ENCODE data around the gene HRH3.
A peak's percentile ranks its signal among the peaks of the same experiment; 100 is the strongest.

Gene HRH3

DNA sequence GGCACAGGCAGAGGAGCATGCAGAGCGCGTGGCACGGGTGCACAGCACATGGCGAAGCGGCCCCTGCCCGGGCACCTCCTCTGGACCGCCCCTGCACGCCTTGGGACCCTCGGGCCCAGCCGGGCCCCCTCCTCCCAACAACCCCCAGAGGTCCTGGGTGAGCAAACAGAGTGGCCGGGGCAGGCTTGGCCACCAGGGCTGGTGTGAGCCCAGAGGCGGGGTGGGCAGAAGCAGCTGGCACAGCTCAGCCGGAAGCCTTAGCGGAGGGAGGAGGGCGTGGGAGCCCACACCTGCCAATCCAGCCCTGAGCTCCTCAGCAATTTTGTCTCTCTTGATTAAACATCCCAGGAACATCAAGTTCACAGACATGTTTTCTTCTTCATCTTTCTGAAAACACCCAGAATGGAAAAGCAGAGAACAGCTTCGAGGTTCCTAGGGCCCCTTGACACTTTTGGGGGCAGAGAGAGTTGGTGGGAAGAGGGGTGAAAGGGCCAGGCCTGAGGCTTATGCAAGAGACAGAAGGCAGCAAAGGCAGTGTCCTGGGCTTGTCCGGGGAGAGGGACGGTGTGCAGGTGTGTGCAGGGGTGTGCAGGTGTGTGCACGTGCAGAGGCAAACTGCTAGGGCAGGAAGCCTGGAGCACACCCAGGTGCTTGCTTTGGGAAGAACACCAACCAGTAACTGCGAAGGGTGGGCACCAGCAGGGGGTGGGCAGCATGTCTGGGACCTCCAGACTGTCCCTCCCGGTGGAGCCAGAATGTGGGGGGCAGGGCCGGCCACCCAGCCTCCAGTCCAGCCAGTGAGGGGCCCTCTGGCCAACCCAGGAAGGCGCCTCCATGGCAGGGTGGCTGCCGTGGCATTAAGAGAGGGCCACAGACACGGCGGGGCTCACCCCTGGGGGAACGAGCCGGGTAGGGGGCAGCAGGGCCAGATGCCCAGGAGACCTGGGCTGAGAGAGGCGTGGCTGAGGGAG lies 4.8 kb downstream of the HRH3 start:
- DNase-seq (ENCODE audit: low read depth), result no peak

GRCh38 chr20:62214067-62214466 lies 6.0 kb downstream of the HRH3 start:
- no peak for DNase-seq (ENCODE audit: low read depth)

- no peak for DNase-seq (ENCODE audit: low read depth)
These were observed 7.8 kb downstream of the HRH3 start for GRCh38 chr20:62212299-62212698.

GRCh38 chr20:62211769-62212288 lies 8.2 kb downstream of the HRH3 start:
- DNase-seq (ENCODE audit: low read depth), result no peak

DNA sequence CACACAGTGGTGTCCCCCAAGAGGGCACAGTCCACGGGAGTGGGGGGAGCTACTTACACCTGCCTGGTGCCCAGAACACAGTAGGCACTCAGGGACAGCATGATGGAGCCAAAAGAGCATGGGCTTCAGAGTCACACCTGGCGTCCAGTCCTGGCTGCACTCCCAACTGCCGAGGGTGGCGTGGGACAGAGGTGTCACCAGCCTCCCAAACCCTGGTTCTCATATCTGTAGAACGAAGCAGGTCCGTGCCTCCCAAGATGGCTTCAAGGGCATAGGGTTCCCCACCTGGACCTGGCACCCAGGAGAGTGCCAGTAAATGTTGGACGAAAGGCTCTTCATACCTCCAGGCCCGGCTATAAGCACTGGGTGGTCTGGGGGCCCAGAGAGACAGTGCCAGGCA lies 8.9 kb downstream of the HRH3 start:
- no peak for DNase-seq (ENCODE audit: low read depth)

DNA sequence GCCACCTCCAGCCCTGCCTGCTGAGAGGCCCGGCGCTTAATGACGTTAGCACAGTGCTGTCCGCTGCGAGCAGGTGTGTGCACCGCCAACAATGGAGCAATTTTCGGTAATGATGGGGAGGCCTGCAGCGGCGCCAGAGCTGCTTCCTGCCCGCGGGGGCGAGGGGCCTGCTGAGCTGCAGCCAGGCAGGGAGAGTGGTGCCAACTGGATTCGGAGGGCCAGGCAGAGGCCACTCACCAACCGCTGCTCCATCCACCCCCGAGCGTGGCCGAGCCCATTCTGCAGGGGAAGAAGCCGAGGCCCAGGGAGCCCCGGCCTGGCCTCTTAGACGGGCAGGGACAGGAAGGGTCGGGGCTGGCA lies 9.6 kb downstream of the HRH3 start:
- no peak for DNase-seq (ENCODE audit: low read depth)

DNA sequence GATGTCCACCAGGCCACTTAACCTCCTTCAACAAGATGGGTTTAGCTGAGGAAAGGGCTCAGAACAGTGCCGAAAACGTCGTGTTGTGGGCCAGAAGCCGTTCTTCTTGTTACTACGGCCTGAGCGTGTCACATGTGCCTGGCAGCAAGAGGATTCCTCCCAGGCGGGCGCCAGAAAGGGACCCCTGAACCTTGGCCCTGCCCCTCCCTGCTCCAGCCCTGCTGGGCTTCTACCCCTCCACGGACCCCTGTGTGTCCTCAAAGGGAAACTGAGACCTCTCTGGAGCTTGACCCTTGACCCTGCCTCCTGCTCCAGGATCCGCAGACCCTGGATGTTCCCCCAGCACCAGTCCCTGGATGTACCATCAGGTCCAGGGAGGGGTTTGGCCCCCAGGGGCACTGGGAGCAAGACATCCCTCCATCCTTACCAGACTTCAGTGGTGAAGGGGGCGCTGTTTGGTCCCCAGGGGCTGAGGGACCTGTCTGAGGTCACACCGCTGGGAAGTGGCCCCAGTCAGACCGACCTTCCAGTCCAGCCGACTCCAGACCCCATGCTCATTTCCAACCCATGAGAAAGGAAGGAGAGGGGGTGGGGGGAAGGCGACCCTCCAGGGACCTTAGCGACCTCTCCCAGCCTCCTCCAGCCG lies 10.1 kb downstream of the HRH3 start:
- no peak for DNase-seq (ENCODE audit: low read depth)

DNA sequence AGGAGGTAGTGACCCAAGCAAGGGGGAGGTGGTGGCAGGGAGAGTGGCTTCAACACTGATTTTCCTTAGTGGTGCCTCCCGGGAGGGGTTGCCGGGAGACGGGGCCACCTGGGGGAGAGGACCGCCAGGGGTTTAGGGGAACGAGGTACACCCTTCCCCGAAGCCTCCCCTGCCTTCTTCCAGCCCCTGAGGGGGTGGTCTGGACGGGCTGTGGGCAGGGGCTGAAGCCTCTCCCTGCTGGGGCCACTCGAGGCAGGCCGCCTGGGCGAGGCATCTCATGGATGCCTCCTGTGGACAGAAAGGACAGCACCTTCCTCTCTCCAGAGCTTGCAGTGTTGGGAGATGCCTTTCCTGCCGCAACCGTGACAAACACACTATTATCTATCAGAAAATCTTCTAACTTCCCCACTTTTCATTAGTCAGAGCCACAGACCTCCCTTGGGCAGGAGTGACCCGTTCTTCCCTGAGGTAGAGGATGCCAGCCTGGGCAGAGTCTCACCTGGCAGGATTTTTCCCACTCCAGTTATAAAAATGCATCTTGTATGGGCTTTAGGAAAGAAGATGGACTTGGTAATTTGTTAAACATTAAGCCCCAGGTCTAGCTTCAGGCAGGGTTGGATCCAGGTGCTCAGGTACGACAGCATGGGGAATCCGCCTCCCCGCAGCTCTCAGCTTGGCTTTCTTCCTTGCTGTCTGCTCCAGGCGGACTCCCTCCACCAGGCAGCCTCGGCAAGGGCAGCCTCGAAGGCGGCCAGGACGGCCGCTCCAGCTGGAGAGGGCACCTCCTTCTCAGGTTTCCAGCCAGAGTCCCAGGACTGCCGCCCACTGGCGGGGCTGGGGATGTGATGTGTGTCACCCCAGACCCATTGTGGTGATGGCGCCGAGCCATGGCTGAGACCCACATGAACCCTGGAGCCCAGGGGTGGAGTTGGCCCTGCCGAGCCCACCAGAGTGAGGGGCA lies 11.0 kb downstream of the HRH3 start:
- no peak for DNase-seq (ENCODE audit: low read depth)

- no peak for DNase-seq (ENCODE audit: low read depth)
These were observed 11.8 kb downstream of the HRH3 start for GRCh38 chr20:62208061-62208794.

DNA sequence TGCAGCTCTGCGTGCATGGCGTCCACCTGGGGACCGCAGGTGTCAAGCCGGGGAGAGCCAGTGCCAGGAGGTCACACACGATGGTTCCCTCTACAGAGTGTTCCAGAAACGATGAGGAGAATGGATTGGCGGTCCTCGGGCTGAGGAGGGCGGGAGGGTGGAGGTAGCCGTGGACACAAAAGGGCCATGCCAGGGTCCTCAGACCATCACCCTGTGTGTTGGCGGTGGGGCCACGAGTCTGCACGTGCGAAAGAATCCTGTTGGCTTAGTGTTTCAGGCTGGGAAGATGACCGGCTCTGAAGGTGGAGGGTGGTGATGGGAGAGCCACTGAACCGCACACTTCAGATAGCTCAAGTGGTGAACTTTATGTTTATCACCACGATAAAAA lies 13.7 kb downstream of the HRH3 start:
- no peak for DNase-seq (ENCODE audit: low read depth)

GRCh38 chr20:62205618-62206387 lies 14.3 kb downstream of the HRH3 start:
- DNase-seq (ENCODE audit: low read depth), result no peak

DNA sequence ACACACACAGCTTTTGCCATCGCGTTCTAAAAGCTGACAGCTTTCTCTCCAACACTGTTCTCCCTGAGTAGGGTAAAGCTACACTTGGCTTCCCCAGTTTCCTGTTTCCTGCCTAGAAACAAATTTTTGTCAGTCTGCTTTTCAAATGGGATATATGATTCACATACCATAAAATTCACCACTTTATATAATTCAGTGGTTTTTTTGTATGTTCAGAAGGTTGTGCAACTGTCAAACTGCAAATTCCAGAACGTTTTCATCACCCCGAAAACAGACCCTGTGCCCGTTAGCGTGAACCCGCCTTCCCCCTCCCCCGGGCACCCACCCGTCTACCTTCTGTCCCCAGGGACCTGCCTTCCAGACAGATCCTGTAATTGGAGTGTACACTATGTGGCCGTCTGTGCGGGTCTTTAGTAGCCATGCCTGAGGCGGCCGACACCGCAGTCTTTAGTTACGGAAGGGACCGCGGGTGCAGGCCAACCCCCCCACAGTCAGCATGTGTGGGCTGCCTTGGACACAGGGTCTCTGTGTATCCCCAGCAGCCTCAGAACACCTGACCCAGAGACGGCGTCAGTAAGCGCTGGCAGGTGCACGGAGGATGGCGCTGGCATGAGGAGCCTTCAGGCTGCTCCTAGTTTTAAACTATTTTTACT lies 16.6 kb downstream of the HRH3 start:
- DNase-seq (ENCODE audit: low read depth), result peak; percentile 74

DNA sequence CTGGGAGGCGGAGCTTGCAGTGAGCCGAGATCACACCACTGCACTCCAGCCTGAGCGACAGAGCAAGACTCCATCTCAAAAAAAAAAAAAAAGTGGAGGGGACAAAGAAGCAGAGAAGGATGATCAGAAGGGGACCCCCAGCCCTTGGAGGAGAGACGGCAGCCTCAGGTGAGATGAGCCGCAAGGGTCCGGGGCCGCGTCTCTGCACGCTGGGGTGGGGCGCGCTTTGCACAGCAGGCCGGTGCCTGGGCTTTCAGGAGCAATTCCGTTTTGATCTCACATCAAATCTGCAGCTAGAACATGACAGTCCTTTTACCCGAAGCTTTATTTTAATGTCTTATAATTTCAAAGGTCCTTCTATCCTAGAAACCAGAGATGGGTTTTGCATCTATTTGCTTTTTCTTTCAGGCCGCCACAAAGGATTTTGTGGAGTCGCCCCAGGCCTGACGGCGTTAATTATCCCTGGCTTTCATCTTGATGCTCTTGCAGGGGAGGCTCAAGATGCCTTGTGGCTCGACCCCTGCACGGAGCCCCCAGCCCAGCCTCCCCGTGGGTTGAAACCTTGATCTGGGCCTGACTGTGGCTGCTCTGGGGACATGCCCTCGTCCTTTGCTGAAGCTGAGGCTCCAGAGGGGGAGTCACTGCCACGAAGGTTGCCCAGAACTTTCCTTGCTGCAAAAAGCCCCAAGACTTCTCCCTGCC lies 17.3 kb downstream of the HRH3 start:
- DNase-seq (ENCODE audit: low read depth), result no peak

DNA sequence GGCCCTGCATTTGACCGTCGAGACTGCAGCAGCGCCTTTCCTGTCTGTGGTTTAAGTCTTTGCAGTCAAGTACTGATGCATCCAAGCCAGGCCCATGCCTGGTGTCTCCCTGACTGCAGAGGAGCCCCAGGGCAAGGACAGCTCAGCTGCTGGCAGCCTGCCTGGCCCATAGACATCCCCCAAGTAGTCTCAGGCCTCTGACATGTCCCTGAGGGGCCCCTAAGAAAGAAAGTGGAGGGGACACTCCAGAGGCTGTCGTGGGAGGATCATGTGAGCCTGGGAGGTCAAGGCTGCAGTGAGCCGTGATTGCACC lies 18.0 kb downstream of the HRH3 start:
- peak; percentile 31 for DNase-seq (ENCODE audit: low read depth)

- DNase-seq (ENCODE audit: low read depth), result no peak
These were observed 18.6 kb downstream of the HRH3 start for GRCh38 chr20:62201173-62202082.

GRCh38 chr20:62200491-62201172 lies 19.4 kb downstream of the HRH3 start:
- no peak for DNase-seq (ENCODE audit: low read depth)

DNA sequence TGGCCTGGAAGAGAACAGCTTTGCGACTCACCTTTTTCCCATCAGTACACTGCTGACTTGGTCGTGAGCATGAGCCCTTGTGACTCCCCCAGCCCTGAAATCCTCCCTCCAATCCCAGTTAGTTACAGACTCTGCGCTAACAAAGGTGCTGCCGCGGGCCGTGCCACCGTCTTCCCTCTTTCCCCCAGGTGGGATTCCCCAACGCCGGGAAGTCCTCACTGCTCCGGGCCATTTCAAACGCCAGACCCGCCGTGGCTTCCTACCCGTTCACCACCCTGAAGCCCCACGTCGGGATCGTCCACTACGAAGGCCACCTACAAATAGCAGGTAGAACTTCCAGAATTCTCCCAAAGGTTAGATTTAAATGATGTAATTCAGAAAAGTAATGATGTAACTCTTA lies 21.1 kb downstream of the HRH3 start:
- DNase-seq (ENCODE audit: low read depth), result no peak

GRCh38 chr20:62198496-62198895 lies 21.6 kb downstream of the HRH3 start:
- no peak for DNase-seq (ENCODE audit: low read depth)

Data from HS-5 (cell line).